MCF 10A (cell line): Measurements from ENCODE around the gene NOP14. TPM values are rescaled to one million over a fixed set of nuclear protein-coding genes. Genes with fewer than 3 reads are reported as not detected.

Experiments used
- BruUV-seq: library from RNA; stranded (reverse); fragments of 400-500 nt; replicated peaks from 2 replicates; lab custom pipeline; 2021; lab: Mats Ljungman, UMichigan
- CTCF ChIA-PET: fragments of 300-600 bp; sonication (Branson Sonifier 250); formaldehyde crosslinking; extraction: SDS; loops from one replicate; lab custom pipeline; 2021; ENCODE audit warnings: antibody characterized with exemption, inconsistent platforms; lab: Yijun Ruan, JAX
- POLR2A ChIA-PET: fragments of 300-600, 350-650 bp; sonication (Branson Sonifier 250); formaldehyde crosslinking; extraction: SDS; loops from one replicate; lab custom pipeline; 2020; ENCODE audit warnings: antibody characterized with exemption, inconsistent platforms; lab: Yijun Ruan, JAX
- DNase-seq: peaks from one replicate; pipeline ENCODE4 v3.0.0-alpha.2; 2018; ENCODE audit not compliant: unreplicated experiment
- H3K27ac Mint-ChIP-seq: one replicate; pipeline ENCODE4 v1.8.0; 2022; ENCODE audit warnings: mild to moderate bottlenecking, low read depth, mixed read lengths; ENCODE audit not compliant: unreplicated experiment
- H3K27me3 Mint-ChIP-seq: one replicate; pipeline ENCODE4 v1.8.0; 2022; ENCODE audit warnings: mixed read lengths; ENCODE audit not compliant: insufficient read depth, unreplicated experiment
- H3K36me3 Mint-ChIP-seq: one replicate; pipeline ENCODE4 v1.8.0; 2022; ENCODE audit warnings: mild to moderate bottlenecking, moderate library complexity, mixed read lengths; ENCODE audit not compliant: insufficient read depth, unreplicated experiment
- H3K4me1 Mint-ChIP-seq: one replicate; pipeline ENCODE4 v1.8.0; 2022; ENCODE audit warnings: mixed read lengths; ENCODE audit not compliant: insufficient read depth, unreplicated experiment
- H3K4me3 Mint-ChIP-seq: one replicate; pipeline ENCODE4 v1.8.0; 2022; ENCODE audit warnings: mild to moderate bottlenecking, moderate library complexity, mixed read lengths; ENCODE audit not compliant: unreplicated experiment
- H3K9me3 Mint-ChIP-seq: one replicate; pipeline ENCODE4 v1.8.0; 2022; ENCODE audit warnings: mixed read lengths; ENCODE audit not compliant: unreplicated experiment
- intact Hi-C: fragments of 100-400 bp; cut with micrococcal nuclease; formaldehyde crosslinking; loops from 2 replicates; pipeline ENCODE4 v1.14.1; 2022
- total RNA-seq: library from RNA; stranded (reverse); gene quantifications from 2 replicates; pipeline ENCODE4 v1.2.3, GENCODE V29; 2022
- TF ChIP-seq, protein P1 (sequence below): fragments of 200-600 bp; IDR thresholded peaks from one replicate; pipeline ENCODE4 v1.8.0; 2022; ENCODE audit warnings: antibody characterized with exemption, mild to moderate bottlenecking; ENCODE audit not compliant: unreplicated experiment

The NOP14 gene
- total RNA-seq, 1 experiment from 2014 or later: 65.6 TPM

DNA sequence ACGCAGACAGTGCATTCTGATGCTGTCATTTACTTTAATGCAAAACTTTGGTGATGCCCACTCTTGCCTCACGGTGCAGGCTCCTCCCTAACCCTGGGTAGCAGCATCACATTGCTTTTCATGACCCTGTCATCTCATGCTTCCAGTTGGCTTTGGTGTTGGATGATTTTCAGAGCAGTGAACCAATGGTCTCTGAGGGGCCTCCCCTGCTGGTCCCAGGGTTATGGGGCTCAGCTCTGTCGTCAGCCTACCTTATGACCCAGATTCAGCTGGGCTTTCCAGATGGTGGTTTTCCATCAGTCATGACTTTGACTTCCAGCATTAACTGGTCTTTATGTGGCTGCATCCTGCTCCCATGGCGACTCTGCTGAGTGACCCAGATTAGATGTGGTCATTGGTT, 56.0 kb downstream of the NOP14 start:
- intact Hi-C loops: no loop called here
- H3K36me3 Mint-ChIP-seq: peaks cover 79% of the 10 kb centered on the region
- TF ChIP-seq, protein P1, sequence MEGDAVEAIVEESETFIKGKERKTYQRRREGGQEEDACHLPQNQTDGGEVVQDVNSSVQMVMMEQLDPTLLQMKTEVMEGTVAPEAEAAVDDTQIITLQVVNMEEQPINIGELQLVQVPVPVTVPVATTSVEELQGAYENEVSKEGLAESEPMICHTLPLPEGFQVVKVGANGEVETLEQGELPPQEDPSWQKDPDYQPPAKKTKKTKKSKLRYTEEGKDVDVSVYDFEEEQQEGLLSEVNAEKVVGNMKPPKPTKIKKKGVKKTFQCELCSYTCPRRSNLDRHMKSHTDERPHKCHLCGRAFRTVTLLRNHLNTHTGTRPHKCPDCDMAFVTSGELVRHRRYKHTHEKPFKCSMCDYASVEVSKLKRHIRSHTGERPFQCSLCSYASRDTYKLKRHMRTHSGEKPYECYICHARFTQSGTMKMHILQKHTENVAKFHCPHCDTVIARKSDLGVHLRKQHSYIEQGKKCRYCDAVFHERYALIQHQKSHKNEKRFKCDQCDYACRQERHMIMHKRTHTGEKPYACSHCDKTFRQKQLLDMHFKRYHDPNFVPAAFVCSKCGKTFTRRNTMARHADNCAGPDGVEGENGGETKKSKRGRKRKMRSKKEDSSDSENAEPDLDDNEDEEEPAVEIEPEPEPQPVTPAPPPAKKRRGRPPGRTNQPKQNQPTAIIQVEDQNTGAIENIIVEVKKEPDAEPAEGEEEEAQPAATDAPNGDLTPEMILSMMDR: no peak
- ChIA-PET CTCF (no interaction called here), POLR2A (no interaction called here)
- H3K4me1 Mint-ChIP-seq: no peaks in the 10 kb centered on the region
- H3K4me3 Mint-ChIP-seq: no peak overlapping the region
- H3K9me3 Mint-ChIP-seq: no peaks in the 10 kb centered on the region
- no TSS peak for BruUV-seq
- no peak for DNase-seq
- H3K27ac Mint-ChIP-seq: no peak overlapping the region
- H3K27me3 Mint-ChIP-seq: no peaks in the 10 kb centered on the region

DNA sequence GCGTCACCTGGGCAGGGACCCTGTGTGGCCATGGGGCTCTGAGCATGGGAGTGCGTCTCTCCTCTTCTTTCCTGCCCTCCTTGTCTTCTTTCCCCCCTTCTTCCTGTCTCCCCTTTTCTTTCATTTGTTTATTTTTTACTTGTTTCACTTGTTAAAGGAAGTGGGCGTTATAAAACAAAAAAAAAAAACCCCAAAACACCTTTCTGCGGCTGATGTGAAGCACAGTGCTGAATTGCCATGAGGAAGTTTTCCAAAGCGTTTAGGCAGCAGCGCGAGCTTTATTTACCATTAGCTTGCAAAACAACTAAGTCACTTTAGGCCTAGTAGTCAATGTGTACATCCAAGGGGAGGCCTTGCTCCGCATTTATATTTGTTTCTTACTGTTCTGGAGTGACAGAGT, 57.0 kb downstream of the NOP14 start:
- DNase-seq: no peak
- Mint-ChIP-seq H3K9me3 (no peaks in the 10 kb centered on the region), H3K4me3 (no peak overlapping the region), H3K4me1 (peaks cover under 1% of the 10 kb centered on the region), H3K36me3 (peaks cover 83% of the 10 kb centered on the region), H3K27me3 (no peaks in the 10 kb centered on the region), H3K27ac (no peak overlapping the region)
- ChIA-PET CTCF (no interaction called here), POLR2A (no interaction called here)
- intact Hi-C loops: no loop called here
- TF ChIP-seq, protein P1: no peak
- BruUV-seq: no TSS peak

DNA sequence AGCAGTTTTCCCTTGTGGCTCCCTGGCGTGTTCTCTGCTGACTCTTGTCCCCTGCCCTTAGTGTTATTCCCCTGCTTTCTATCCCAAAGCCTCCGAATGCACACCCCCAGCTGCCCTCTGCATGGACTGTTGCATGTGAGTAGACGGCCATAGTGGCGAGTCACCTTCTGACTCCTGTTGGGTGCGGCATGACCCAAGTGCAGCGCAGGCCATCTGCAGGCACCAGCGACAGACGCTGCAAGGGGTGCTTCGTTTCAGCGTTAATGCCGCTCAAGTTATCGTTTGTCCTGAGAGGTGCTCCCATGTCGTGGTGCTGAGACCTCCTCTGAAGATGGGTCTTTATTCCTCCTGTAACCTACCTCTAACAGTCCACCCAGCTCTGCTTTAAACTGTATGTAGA, 57.7 kb downstream of the NOP14 start:
- no TSS peak for BruUV-seq
- no peaks in the 10 kb centered on the region for H3K27me3 Mint-ChIP-seq
- no peak for DNase-seq
- intact Hi-C loops: no loop called here
- CTCF ChIA-PET: interaction anchor here (1.0 kb wide), 1 partner anchor 15 kb away, joined by 3 read pairs; no protein-coding TSS in a partner anchor
- H3K9me3 Mint-ChIP-seq: no peaks in the 10 kb centered on the region
- H3K4me1 Mint-ChIP-seq: peaks cover 7% of the 10 kb centered on the region
- POLR2A ChIA-PET: interaction anchor here (0.9 to 1.3 kb wide), 2 partner anchors 33 to 44 kb away, joined by 3 read pairs; no protein-coding TSS in a partner anchor
- H3K36me3 Mint-ChIP-seq: peaks cover 85% of the 10 kb centered on the region
- no peak overlapping the region for H3K4me3 Mint-ChIP-seq
- H3K27ac Mint-ChIP-seq: no peak overlapping the region
- TF ChIP-seq, protein P1: no peak

DNA sequence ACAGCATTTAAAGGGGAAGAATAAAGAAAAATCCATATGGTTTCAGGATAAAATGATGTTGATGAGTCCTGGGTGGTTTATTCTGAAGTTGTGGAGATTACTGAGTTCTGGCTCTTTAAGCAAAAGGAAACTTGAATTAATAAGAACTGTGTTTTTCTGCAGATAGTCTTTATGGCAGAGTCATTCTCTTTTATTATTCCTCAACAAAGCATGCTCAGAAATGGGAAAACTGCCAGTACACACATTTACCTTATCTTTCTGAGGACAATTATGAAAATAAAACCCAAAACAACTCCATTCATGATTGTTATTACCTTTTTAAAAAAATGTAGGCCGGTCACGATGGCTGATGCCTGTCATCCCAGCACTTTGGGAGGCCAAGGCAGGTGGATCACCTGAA, 61.1 kb downstream of the NOP14 start:
- Mint-ChIP-seq H3K27ac (no peak overlapping the region), H3K36me3 (peaks cover 92% of the 10 kb centered on the region), H3K27me3 (no peaks in the 10 kb centered on the region), H3K4me1 (peaks cover 8% of the 10 kb centered on the region), H3K9me3 (no peaks in the 10 kb centered on the region), H3K4me3 (no peak overlapping the region)
- intact Hi-C loops: no loop called here
- TF ChIP-seq, protein P1: no peak
- ChIA-PET CTCF (interaction anchor here (0.6 to 0.7 kb wide), 2 partner anchors 13 to 59 kb away, joined by 3 read pairs; no protein-coding TSS in a partner anchor), POLR2A (no interaction called here)
- DNase-seq: no peak
- no TSS peak for BruUV-seq
